Measurements from ENCODE around the gene PLSCR2. TPM values are rescaled to one million over a fixed set of nuclear protein-coding genes. Genes with fewer than 3 reads are reported as not detected.

PLSCR2 gene, protein sequence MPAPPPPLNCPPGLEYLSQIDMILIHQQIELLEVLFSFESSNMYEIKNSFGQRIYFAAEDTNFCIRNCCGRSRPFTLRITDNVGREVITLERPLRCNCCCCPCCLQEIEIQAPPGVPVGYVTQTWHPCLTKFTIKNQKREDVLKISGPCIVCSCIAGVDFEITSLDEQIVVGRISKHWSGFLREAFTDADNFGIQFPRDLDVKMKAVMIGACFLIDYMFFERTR
- total RNA-seq: under 1 TPM in 1 of 2 donors, not detected in 1; 0.34 TPM

DNA sequence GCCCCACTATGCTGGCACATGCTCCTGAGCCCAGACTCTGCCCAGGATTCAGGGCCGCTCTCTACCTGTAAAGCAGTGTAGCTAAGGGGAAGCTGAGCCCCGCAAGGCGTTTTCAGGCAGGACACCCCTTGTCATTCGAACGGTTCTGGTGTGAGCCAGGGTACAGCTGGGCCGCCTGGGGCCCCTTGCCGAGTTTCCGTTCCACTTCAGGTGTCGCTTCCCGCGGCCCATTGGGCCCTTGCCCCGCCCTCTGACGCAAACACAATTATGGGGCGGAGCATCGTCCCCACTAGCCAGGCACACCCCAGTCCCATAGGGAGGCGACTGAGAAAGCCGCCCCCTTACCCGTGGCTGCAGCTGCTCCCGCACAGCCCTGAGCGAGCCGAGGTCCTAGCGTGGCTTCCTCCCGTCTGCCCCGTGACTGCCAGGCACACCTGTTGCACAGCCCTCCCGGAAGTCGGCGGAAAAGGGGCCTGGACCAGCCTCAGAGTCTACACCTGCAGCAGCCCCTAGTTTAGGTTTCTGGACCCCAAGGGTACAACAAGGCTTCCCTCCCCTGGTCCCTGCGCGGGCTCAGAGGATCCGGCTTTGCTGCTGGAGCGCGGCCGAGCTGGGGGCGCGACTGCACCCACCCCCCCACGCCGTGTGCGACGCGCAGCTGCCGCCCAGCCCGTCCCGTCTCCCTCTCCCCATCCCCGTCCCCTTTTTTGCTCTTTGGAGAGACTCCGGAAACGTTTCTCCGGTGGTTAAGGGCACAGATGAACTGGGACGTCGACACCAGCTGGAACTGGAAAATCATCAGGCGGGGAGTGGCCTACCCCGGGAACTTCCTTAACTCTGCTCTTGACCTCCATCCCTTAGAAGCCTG is at the start of gene PLSCR2:
TSS of gene PLSCR2 (minus strand) at position 412 of the 868 bp plus-strand sequence. CDS start 9,657 bp downstream, outside the sequence.
- Mint-ChIP-seq H3K9me3 (no peaks in the 10 kb centered on the region), H3K4me3 (peak within 1 kb of the TSS; percentile 80), H3K4me1 (ENCODE audit: low read depth) (peaks cover 27% of the 10 kb centered on the region), H3K36me3 (ENCODE audit: insufficient read depth in 2 of 2) (no peaks in the 10 kb centered on the region), H3K27me3 (ENCODE audit: low read depth) (peaks cover under 1% of the 10 kb centered on the region), H3K27ac (no peak within 1 kb of the TSS)
- ATAC-seq (replicated peaks in 1 of 2): peak; percentile 96
- peak; percentile 73 to 82 for DNase-seq

DNA sequence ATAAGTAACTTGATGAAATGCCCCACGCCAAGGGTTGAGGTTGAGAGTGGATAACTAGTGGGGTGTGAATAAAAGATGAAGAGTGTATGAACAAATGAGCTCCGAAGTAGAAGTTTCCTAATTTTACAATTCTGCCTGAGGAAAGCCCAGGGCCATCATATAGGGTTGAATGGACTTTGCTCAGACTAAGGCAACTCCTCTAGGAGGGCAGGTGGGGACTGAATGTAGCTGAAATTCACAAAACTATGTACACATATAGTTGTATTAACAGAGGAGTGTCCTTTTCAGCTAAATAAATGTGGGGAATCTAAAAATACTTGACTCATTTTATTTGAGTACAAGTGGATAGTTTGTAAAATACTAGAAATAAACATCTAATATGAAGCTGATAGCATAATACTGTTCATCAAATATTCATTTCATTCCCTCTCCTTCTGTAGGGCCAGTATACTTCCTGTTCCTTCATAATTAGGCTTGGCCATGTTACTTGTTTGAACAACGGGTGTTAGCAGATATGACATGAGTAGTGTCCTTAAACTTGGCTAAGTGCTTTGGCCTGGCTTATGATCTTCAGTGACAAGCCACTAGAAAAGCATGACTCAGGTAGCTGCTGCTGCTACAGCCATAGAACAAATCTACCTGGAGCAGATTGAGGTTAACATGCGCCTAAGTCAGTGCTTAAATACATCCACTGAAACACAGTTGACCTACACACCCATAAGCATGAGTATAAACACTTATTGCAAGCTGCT is 48.5 kb upstream of the PLSCR2 start:
- no peak for DNase-seq
- H3K4me1 Mint-ChIP-seq (ENCODE audit: low read depth): peaks cover 17% of the 10 kb centered on the region
- peaks cover 5 to 17% of the 10 kb centered on the region in 2 donors for H3K36me3 Mint-ChIP-seq (ENCODE audit: insufficient read depth in 2 of 2)
- no peaks in the 10 kb centered on the region for H3K9me3 Mint-ChIP-seq
- no peak overlapping the region for H3K4me3 Mint-ChIP-seq
- H3K27me3 Mint-ChIP-seq (ENCODE audit: low read depth): no peaks in the 10 kb centered on the region
- H3K27ac Mint-ChIP-seq: no peak overlapping the region
- ATAC-seq (replicated peaks in 1 of 2): no peak

DNA sequence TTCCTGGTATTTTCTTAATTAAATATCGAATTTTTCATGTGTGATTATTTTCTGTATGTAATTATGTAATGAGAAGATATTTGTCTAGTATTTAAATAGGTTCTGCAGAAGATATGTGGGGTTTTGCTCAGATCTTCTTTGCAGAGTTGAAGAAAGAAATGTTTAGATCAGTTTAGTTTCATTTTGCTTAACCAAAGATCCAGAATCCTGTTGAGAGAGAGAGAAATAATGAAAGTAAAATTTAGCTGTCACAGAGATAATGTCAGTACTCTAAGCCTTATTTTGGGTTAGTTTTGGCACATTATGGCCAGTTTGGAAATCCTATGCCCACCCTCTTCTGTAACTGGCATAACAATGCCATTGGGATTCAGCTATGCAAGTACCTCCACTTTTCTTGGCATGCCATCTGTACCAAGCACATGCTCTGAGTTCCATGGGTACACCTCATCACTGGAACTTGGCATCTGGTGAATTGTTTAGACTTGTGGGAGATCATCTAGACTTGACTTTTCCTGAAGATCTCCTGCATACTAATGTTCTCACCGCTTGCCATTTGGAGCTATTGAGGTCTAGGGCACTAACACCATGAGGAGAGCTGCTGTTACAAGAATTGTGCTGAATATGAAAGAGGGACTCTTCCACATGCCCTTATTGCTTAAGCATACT is 44.2 kb upstream of the PLSCR2 start:
- Mint-ChIP-seq H3K4me3 (no peak overlapping the region), H3K27ac (peak overlapping the region; percentile 35), H3K36me3 (ENCODE audit: insufficient read depth in 2 of 2) (peaks cover 1 to 9% of the 10 kb centered on the region in 2 donors), H3K27me3 (ENCODE audit: low read depth) (no peaks in the 10 kb centered on the region), H3K4me1 (ENCODE audit: low read depth) (peaks cover 18% of the 10 kb centered on the region), H3K9me3 (no peaks in the 10 kb centered on the region)
- no peak for ATAC-seq (replicated peaks in 1 of 2)
- DNase-seq: no peak

DNA sequence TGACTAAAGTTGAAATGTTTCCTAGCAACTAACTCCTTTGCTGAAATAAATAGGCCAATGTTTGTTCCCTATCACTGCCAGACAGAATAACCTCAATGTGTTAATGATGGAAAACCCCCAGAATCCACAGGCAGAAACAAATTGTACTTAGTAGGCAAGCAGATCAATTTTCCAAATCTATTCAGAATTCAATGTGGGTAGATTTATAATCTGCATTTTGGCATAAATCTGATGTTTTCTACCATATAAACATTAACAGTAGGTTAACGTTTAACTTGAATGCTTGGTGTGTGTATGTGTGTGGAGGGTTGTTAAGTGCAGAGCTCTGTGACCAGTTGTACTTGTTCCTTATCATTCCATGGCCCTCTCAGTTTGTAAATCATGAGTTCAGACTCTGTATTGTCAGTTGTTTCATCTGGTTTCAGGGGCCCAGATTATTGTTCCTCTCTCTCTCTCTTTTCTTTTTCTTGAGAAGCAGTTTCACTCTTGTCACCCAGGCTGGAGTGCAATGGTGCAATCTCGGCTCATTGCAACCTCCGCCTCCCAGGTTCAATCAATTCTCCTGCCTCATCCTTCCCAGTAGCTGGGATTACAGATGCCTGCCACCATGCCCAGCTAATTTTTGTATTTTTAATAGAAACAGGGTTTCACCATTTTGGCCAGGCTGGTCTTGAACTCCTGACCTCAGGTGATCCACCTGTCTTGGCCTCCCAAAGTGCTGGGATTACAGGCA is 42.2 kb upstream of the PLSCR2 start:
- Mint-ChIP-seq H3K4me3 (no peak overlapping the region), H3K9me3 (no peaks in the 10 kb centered on the region), H3K4me1 (ENCODE audit: low read depth) (peaks cover 18% of the 10 kb centered on the region), H3K27ac (no peak overlapping the region), H3K36me3 (ENCODE audit: insufficient read depth in 2 of 2) (peaks cover 0 to 9% of the 10 kb centered on the region in 2 donors), H3K27me3 (ENCODE audit: low read depth) (no peaks in the 10 kb centered on the region)
- ATAC-seq (replicated peaks in 1 of 2) (no peak), DNase-seq (no peak)

DNA sequence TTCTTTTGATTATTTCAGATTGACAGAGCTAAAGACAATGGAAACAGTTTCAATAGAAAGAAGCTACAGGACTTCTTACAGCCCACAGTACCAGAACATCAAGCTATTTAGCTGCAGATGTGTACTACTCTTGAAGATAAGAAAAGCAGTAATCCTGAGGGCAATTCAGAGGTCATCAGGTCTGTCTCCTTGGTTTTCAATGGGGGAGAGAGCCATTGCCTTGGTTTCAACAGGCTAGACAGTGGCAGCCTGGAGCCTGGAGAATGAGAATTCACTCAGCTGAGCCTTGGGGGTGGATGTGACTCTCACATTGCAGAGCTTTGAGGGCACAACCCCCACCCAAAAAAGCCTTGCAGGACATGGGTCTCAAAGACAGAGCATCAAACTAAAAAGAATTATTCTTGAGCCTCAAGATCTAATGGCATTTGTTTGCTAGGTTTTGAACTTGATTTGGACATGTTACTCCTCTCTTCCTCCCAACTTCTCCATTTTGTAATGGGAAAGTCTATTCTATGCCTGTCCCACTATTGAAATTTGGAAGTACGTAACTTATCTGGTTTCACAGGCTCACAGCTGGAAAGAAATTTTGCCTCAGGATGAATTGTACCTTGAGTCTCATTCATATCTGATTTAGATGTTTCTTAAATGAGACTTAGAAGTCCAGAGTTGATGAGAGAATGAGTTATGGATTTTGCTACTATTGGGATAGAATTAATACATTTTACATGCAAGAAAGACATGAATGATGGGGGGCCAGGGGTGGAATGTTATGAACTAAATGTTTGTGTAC is 38.2 kb upstream of the PLSCR2 start:
- ATAC-seq (replicated peaks in 1 of 2) (no peak), DNase-seq (no peak)
- H3K27me3 Mint-ChIP-seq (ENCODE audit: low read depth): no peaks in the 10 kb centered on the region
- H3K4me1 Mint-ChIP-seq (ENCODE audit: low read depth): peaks cover 20% of the 10 kb centered on the region
- no peak overlapping the region for H3K4me3 Mint-ChIP-seq
- H3K36me3 Mint-ChIP-seq (ENCODE audit: insufficient read depth in 2 of 2): peaks cover 0 to 5% of the 10 kb centered on the region in 2 donors
- peaks cover 2 to 3% of the 10 kb centered on the region in 2 donors for H3K9me3 Mint-ChIP-seq
- no peak overlapping the region for H3K27ac Mint-ChIP-seq

DNA sequence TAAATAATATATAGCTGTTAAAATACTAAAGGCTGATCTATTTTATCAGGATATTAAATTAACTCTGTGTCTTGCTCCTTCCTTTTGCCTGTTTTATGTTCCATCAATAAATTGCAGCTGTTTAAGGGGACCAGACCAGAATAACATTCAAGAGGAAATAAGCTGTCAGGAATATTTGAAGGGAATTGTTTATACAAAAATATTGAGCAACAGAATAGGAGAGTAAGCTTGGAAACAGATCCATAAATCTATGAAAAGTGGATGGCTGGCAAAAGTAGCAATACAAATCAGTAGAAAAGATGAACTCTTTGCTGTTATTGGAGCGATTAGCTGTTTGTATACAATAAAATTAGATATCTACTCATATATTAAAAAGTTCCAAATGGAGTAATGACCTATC is 36.2 kb upstream of the PLSCR2 start:
- Mint-ChIP-seq H3K9me3 (peaks cover 2 to 3% of the 10 kb centered on the region in 2 donors), H3K27me3 (ENCODE audit: low read depth) (no peaks in the 10 kb centered on the region), H3K36me3 (ENCODE audit: insufficient read depth in 2 of 2) (no peaks in the 10 kb centered on the region), H3K27ac (no peak overlapping the region), H3K4me1 (ENCODE audit: low read depth) (peaks cover 29% of the 10 kb centered on the region), H3K4me3 (no peak overlapping the region)
- ATAC-seq (replicated peaks in 1 of 2) (no peak), DNase-seq (no peak)

DNA sequence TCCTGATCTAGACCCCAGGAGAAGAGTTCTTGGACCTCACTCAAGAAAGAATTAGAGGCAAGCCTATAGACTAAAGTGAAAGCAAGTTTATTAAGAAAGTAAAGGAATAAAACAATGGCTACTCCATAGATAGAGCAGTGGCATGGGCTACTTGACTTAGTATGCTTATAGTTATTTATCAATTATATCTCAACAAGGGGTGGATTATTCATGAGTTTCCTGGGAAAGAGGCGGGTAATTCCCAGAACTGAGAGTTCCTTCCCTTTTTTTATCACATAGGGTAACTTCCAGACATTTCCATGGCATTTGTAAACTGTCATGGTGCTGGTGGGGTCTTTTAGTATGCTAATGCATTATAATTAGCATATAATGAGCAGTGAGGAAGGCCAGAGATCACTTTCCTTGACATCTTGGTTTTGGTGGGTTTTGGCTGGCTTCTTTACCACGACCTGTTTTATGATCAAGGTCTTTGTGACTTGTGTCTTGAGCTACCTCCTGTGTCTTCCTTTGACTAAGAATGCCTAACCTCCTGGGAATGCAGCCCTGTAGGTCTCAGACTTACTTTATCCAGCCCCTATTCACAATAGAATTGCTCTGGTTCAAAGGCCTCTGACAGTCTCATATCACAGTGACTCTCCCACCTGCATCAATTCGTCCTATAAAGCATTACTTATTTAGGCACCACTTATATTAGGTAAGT is 35.3 kb upstream of the PLSCR2 start:
- H3K4me3 Mint-ChIP-seq: no peak overlapping the region
- H3K27ac Mint-ChIP-seq: no peak overlapping the region
- no peaks in the 10 kb centered on the region for H3K27me3 Mint-ChIP-seq (ENCODE audit: low read depth)
- ATAC-seq (replicated peaks in 1 of 2): no peak
- no peak for DNase-seq
- H3K36me3 Mint-ChIP-seq (ENCODE audit: insufficient read depth in 2 of 2): no peaks in the 10 kb centered on the region
- peaks cover 29% of the 10 kb centered on the region for H3K4me1 Mint-ChIP-seq (ENCODE audit: low read depth)
- peaks cover 2 to 3% of the 10 kb centered on the region in 2 donors for H3K9me3 Mint-ChIP-seq

DNA sequence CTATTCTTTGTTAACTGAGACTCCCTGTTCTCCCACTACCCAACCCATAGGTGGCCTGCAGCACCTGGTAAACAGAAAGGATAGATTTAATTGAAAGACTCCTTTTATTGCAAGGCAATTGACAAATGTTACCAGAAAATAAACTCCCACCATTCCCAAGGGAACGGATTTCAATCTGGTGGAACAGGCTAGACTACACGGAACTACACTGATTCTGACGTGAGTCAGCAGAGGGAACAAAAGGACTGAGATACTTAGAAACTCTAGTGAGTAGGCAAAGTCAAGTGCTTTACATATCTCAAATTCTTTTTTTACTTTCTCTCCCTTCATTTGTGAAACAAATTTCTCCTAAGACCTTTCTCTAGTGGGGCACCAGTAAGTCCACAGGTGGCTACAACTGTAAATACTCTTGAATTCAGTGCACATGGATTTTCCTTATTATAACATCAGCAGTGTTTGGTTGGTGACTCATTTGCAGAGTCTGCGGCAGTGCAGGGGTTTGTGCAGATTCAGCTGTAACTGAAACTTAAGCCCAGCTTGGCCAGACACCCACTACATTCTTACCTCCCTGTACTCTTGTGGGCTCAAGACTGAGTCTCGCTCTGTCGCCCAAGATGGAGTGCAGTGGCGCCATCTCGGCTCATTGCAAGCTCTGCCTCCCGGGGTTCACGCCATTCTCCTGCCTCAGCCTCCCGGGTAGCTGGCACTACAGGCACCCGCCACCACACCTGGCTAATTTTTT is 34.3 kb upstream of the PLSCR2 start:
- ATAC-seq (replicated peaks in 1 of 2) (peak; percentile 71 to 87), DNase-seq (peak; percentile 17 to 22)
- Mint-ChIP-seq H3K27me3 (ENCODE audit: low read depth) (no peaks in the 10 kb centered on the region), H3K4me3 (no peak overlapping the region), H3K27ac (no peak overlapping the region), H3K9me3 (peaks cover 2 to 3% of the 10 kb centered on the region in 2 donors), H3K4me1 (ENCODE audit: low read depth) (peaks cover 29% of the 10 kb centered on the region), H3K36me3 (ENCODE audit: insufficient read depth in 2 of 2) (no peaks in the 10 kb centered on the region)

DNA sequence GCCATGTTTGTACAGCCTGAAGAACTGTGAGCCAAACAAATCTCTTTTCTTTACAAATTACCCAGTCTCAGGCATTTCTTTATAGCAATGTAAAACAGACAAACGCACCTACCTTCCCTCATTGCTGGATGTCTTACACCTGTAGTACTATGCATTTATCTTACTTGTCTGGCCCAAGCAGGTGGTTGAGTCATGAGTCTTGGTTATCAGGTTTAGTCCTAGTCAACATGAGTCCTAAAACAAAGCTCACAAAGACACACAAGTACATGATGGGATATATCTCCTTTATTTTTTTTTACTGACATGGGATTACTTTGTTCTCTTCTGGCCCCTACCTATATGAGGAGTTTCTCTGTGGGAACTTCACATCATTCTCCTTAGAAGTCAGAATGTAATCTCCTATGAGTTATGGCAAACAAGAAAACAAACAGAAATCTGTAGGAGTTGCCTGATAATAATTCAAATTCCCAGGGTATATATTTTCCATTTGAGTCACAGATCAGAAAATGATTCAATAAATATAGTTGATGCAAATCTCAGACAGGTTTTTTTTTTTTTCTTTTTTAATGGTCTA is 33.6 kb upstream of the PLSCR2 start:
- DNase-seq: no peak
- Mint-ChIP-seq H3K9me3 (peaks cover 2 to 3% of the 10 kb centered on the region in 2 donors), H3K4me1 (ENCODE audit: low read depth) (peaks cover 35% of the 10 kb centered on the region), H3K27ac (no peak overlapping the region), H3K4me3 (no peak overlapping the region), H3K36me3 (ENCODE audit: insufficient read depth in 2 of 2) (peaks cover under 1 to 1% of the 10 kb centered on the region in 2 donors), H3K27me3 (ENCODE audit: low read depth) (no peaks in the 10 kb centered on the region)
- no peak for ATAC-seq (replicated peaks in 1 of 2)

DNA sequence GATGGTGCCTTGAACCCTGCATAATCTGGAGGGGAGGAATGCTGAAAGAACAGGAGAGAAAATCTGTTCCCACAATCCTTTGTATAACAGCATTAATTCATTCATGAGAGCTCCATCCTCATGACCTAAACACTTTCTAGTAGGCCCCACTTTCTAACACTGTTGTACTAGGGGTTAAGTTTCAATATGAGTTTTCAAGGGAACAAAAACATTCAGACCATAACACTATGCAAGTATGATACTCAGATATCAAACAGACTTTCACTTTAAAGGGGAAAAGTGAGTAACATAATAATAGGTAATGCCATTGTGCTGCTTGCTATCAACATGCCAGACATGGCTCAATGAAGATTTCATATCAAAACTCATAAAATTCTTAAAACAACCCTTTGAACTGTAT is 32.4 kb upstream of the PLSCR2 start:
- Mint-ChIP-seq H3K27me3 (ENCODE audit: low read depth) (no peaks in the 10 kb centered on the region), H3K36me3 (ENCODE audit: insufficient read depth in 2 of 2) (peaks cover 4 to 5% of the 10 kb centered on the region in 2 donors), H3K4me1 (ENCODE audit: low read depth) (peaks cover 36% of the 10 kb centered on the region), H3K9me3 (peaks cover 3 to 4% of the 10 kb centered on the region in 2 donors), H3K4me3 (no peak overlapping the region), H3K27ac (no peak overlapping the region)
- ATAC-seq (replicated peaks in 1 of 2) (peak; percentile 69 to 77), DNase-seq (no peak)

Data from activated T-cell treated with anti-CD3 and anti-CD28 coated beads, Interleukin-2, amount 50 U/mL, for 72 hours (primary cell).